ENCODE results near the gene GRM7.

The GRM7 gene

GRCh38 chr3:6915898-6916297 lies 55.0 kb downstream of the GRM7 start:
- TF ChIP-seq CTCF (IDR thresholded peaks at IDR 0.05; ENCODE audit: low read depth, low read length, poor library complexity, severe bottlenecking) (no peak), EZH2phosphoT487 (IDR thresholded peaks at IDR 0.05; ENCODE audit: borderline replicate concordance, low read length) (no peak)
- Histone ChIP-seq H3F3A (ENCODE audit: control insufficient read depth, insufficient read depth) (no peaks in the 10 kb centered on the region), H4K20me1 (ENCODE audit: control insufficient read depth, insufficient read depth, low read depth, low read length) (no peaks in the 10 kb centered on the region), H3K27ac (ENCODE audit: low read depth, low read length) (no peak overlapping the region), H3K4me2 (ENCODE audit: low read length) (no peak overlapping the region), H3K79me2 (ENCODE audit: control insufficient read depth, low read length) (no peaks in the 10 kb centered on the region), H3K27me3 (ENCODE audit: control insufficient read depth, low read length) (no peaks in the 10 kb centered on the region), H3K4me3 (ENCODE audit: low read length) (no peak overlapping the region), H3K9me2 (replicated peaks; ENCODE audit: control insufficient read depth, low read length) (no peaks in the 10 kb centered on the region), H3K4me1 (ENCODE audit: control insufficient read depth, low read length) (no peaks in the 10 kb centered on the region), H3K9me3 (ENCODE audit: control insufficient read depth, insufficient read depth, low read length) (no peaks in the 10 kb centered on the region), H3K36me3 (ENCODE audit: control insufficient read depth, low read length) (no peaks in the 10 kb centered on the region)

- Histone ChIP-seq H3K9me3 (ENCODE audit: control insufficient read depth, insufficient read depth, low read length) (no peaks in the 10 kb centered on the region), H3F3A (ENCODE audit: control insufficient read depth, insufficient read depth) (no peaks in the 10 kb centered on the region), H3K36me3 (ENCODE audit: control insufficient read depth, low read length) (no peaks in the 10 kb centered on the region), H3K4me3 (ENCODE audit: low read length) (no peak overlapping the region), H3K27me3 (ENCODE audit: control insufficient read depth, low read length) (no peaks in the 10 kb centered on the region), H3K27ac (ENCODE audit: low read depth, low read length) (no peak overlapping the region), H3K4me2 (ENCODE audit: low read length) (no peak overlapping the region), H3K9me2 (replicated peaks; ENCODE audit: control insufficient read depth, low read length) (no peaks in the 10 kb centered on the region), H4K20me1 (ENCODE audit: control insufficient read depth, insufficient read depth, low read depth, low read length) (no peaks in the 10 kb centered on the region), H3K79me2 (ENCODE audit: control insufficient read depth, low read length) (no peaks in the 10 kb centered on the region), H3K4me1 (ENCODE audit: control insufficient read depth, low read length) (no peaks in the 10 kb centered on the region)
- TF ChIP-seq EZH2phosphoT487 (IDR thresholded peaks at IDR 0.05; ENCODE audit: borderline replicate concordance, low read length): no peak
- TF ChIP-seq CTCF (IDR thresholded peaks at IDR 0.05; ENCODE audit: low read depth, low read length, poor library complexity, severe bottlenecking): no peak
Observed at GRCh38 chr3:6921066-6921465, 60.2 kb downstream of the GRM7 start.

GRCh38 chr3:6921876-6922275 lies 61.0 kb downstream of the GRM7 start:
- no peak overlapping the region for H3K27ac ChIP-seq (ENCODE audit: low read depth, low read length)
- H3K9me3 ChIP-seq (ENCODE audit: control insufficient read depth, insufficient read depth, low read length): no peaks in the 10 kb centered on the region
- H3K4me2 ChIP-seq (ENCODE audit: low read length): no peak overlapping the region
- no peaks in the 10 kb centered on the region for H3K27me3 ChIP-seq (ENCODE audit: control insufficient read depth, low read length)
- H3K4me1 ChIP-seq (ENCODE audit: control insufficient read depth, low read length): no peaks in the 10 kb centered on the region
- H3K4me3 ChIP-seq (ENCODE audit: low read length): no peak overlapping the region
- H4K20me1 ChIP-seq (ENCODE audit: control insufficient read depth, insufficient read depth, low read depth, low read length): no peaks in the 10 kb centered on the region
- no peaks in the 10 kb centered on the region for H3F3A ChIP-seq (ENCODE audit: control insufficient read depth, insufficient read depth)
- H3K79me2 ChIP-seq (ENCODE audit: control insufficient read depth, low read length): no peaks in the 10 kb centered on the region
- TF ChIP-seq CTCF (IDR thresholded peaks at IDR 0.05; ENCODE audit: low read depth, low read length, poor library complexity, severe bottlenecking): no peak
- TF ChIP-seq EZH2phosphoT487 (IDR thresholded peaks at IDR 0.05; ENCODE audit: borderline replicate concordance, low read length): no peak
- no peaks in the 10 kb centered on the region for H3K36me3 ChIP-seq (ENCODE audit: control insufficient read depth, low read length)
- no peaks in the 10 kb centered on the region for H3K9me2 ChIP-seq (replicated peaks; ENCODE audit: control insufficient read depth, low read length)

- no peaks in the 10 kb centered on the region for H4K20me1 ChIP-seq (ENCODE audit: control insufficient read depth, insufficient read depth, low read depth, low read length)
- no peak overlapping the region for H3K4me3 ChIP-seq (ENCODE audit: low read length)
- no peaks in the 10 kb centered on the region for H3K79me2 ChIP-seq (ENCODE audit: control insufficient read depth, low read length)
- no peak overlapping the region for H3K4me2 ChIP-seq (ENCODE audit: low read length)
- no peaks in the 10 kb centered on the region for H3K9me2 ChIP-seq (replicated peaks; ENCODE audit: control insufficient read depth, low read length)
- H3K9me3 ChIP-seq (ENCODE audit: control insufficient read depth, insufficient read depth, low read length): no peaks in the 10 kb centered on the region
- no peaks in the 10 kb centered on the region for H3K4me1 ChIP-seq (ENCODE audit: control insufficient read depth, low read length)
- no peak for TF ChIP-seq EZH2phosphoT487 (IDR thresholded peaks at IDR 0.05; ENCODE audit: borderline replicate concordance, low read length)
- no peak for TF ChIP-seq CTCF (IDR thresholded peaks at IDR 0.05; ENCODE audit: low read depth, low read length, poor library complexity, severe bottlenecking)
- no peaks in the 10 kb centered on the region for H3K36me3 ChIP-seq (ENCODE audit: control insufficient read depth, low read length)
- no peak overlapping the region for H3K27ac ChIP-seq (ENCODE audit: low read depth, low read length)
- no peaks in the 10 kb centered on the region for H3F3A ChIP-seq (ENCODE audit: control insufficient read depth, insufficient read depth)
- H3K27me3 ChIP-seq (ENCODE audit: control insufficient read depth, low read length): no peaks in the 10 kb centered on the region
Observed at GRCh38 chr3:6928064-6928463, 67.1 kb downstream of the GRM7 start.

Data from DOHH2 (cell line).